K562 (cell line): Measurements from ENCODE around the gene FMNL1. TPM values are rescaled to one million over a fixed set of nuclear protein-coding genes. Genes with fewer than 3 reads are reported as not detected.
A peak's percentile ranks its signal among the peaks of the same experiment; 100 is the strongest.

ENCODE experiments used
- ATAC-seq: fragments of 200-7000 bp; cut with Tn5 transposase; 3 replicates; pipeline ENCODE4 v1.9.1; 2020; ENCODE audit warnings: moderate library complexity
- BruUV-seq: library from RNA; stranded (reverse); fragments of 400-500 nt; replicated peaks from 2 replicates; lab custom pipeline; 2021; lab: Mats Ljungman, UMichigan
- CTCF ChIA-PET: fragments of 300-600 bp; formaldehyde crosslinking; extraction: SDS; loops from one replicate; lab custom pipeline; 2021; ENCODE audit warnings: low intra/inter-chr PET ratio; lab: Yijun Ruan, JAX
- POLR2A ChIA-PET: fragments of 300-600, 350-650 bp; sonication (Branson Sonifier 250); formaldehyde crosslinking; extraction: SDS; loops from one replicate; lab custom pipeline; 2021; ENCODE audit warnings: antibody characterized with exemption, inconsistent platforms; lab: Yijun Ruan, JAX
- DNase-seq, 4 experiments: peaks; one replicate each; pipeline versions ENCODE4 v3.0.0 to v3.0.0-alpha.2; 2011 to 2018; ENCODE audit warnings: low spot score in 3 of 4, mixed read lengths in 3 of 4; ENCODE audit errors: extremely low read depth in 1 of 4
- FAIRE-seq: peaks from 2 replicates; lab custom pipeline; 2011; peaks lifted over from hg19 to GRCh38; lab: Jason Lieb, UNC
- H2AFZ ChIP-seq: 2 replicates; pipeline ENCODE4 v1.6.0; 2011; ENCODE audit warnings: low read depth, low read length, control low read depth, inconsistent platforms
- H3K27ac ChIP-seq: fragments of 200-600 bp; 3 replicates; pipeline ENCODE4 v1.8.0; 2011; ENCODE audit warnings: low read depth, mild to moderate bottlenecking, control low read depth, inconsistent platforms, low read length, moderate library complexity, mixed read lengths; ENCODE audit errors: extremely low read depth
- H3K27me3 ChIP-seq, 2 experiments: fragments of 300-600 bp in 1 of 2; 2 replicates in 1 of 2; 3 replicates in 1 of 2; pipeline versions ENCODE4 v1.6.0 to v1.8.0; 2011; ENCODE audit warnings: inconsistent platforms in 2 of 2, low read length in 2 of 2, mild to moderate bottlenecking in 1 of 2, mixed read lengths in 1 of 2, moderate library complexity in 1 of 2; ENCODE audit not compliant: control insufficient read depth in 2 of 2, insufficient read depth in 2 of 2
- H3K36me3 ChIP-seq: fragments of 300-600 bp; 3 replicates; pipeline ENCODE4 v1.8.0; 2011; ENCODE audit warnings: mild to moderate bottlenecking, low read length, inconsistent platforms; ENCODE audit not compliant: control insufficient read depth, insufficient read depth
- H3K4me1 ChIP-seq, 2 experiments: fragments of 200-600 bp in 1 of 2; replicated peaks in 1 of 2; 2 replicates in 1 of 2; 3 replicates in 1 of 2; pipeline versions ENCODE4 v1.5.1 to v1.8.0; 2011; ENCODE audit warnings: inconsistent platforms in 2 of 2, low read length in 2 of 2, mild to moderate bottlenecking in 1 of 2, mixed read lengths in 1 of 2, moderate library complexity in 1 of 2; ENCODE audit not compliant: control insufficient read depth in 2 of 2, insufficient read depth in 2 of 2
- H3K4me2 ChIP-seq: 2 replicates; pipeline ENCODE4 v1.6.1; 2011; ENCODE audit warnings: low read length, control low read depth, inconsistent platforms, mixed read lengths; ENCODE audit not compliant: insufficient read depth
- H3K4me3 ChIP-seq: fragments of 200-600 bp; sonication (generic), shearing (Covaris generic); 2 replicates; pipeline ENCODE4 v1.5.1; 2016; ENCODE audit warnings: control low read depth, inconsistent platforms
- H3K79me2 ChIP-seq: fragments of 200-600 bp; 3 replicates; pipeline ENCODE4 v1.8.0; 2011; ENCODE audit warnings: low read length, inconsistent platforms; ENCODE audit not compliant: control insufficient read depth, insufficient read depth
- H3K9ac ChIP-seq, 2 experiments: 2 replicates each; pipeline versions ENCODE4 v1.6.0 to v1.6.1; 2011; ENCODE audit warnings: low read depth in 2 of 2, low read length in 2 of 2, control low read depth in 1 of 2, inconsistent platforms in 1 of 2, mild to moderate bottlenecking in 1 of 2, mixed read lengths in 1 of 2; ENCODE audit not compliant: insufficient read depth in 1 of 2
- H3K9me1 ChIP-seq: one replicate; pipeline ENCODE4 v1.6.0; 2011; ENCODE audit warnings: inconsistent platforms, mild to moderate bottlenecking, low read length, moderate library complexity; ENCODE audit not compliant: control insufficient read depth, insufficient read depth
- H3K9me3 ChIP-seq: replicated peaks from 2 replicates; pipeline ENCODE4 v1.5.1; 2011; ENCODE audit warnings: low read depth, low read length, inconsistent platforms; ENCODE audit not compliant: control insufficient read depth, insufficient read depth
- H4K20me1 ChIP-seq: replicated peaks from 2 replicates; pipeline ENCODE4 v1.6.1; 2011; ENCODE audit warnings: low read length, inconsistent platforms, mixed read lengths; ENCODE audit not compliant: control insufficient read depth, insufficient read depth
- ARID2 ChIP-seq: fragments of 450-650 bp; IDR thresholded peaks from 2 replicates; pipeline ENCODE4 v1.6.1; 2017; ENCODE audit warnings: antibody characterized with exemption, mild to moderate bottlenecking
- BRCA1 ChIP-seq, 2 experiments: fragments of 450-650 bp in 1 of 2; sonication (generic) in 1 of 2; formaldehyde crosslinking in 1 of 2; IDR thresholded peaks; 2 replicates each; pipeline versions ENCODE4 v1.5.0 to v1.6.1; 2017 to 2020; ENCODE audit warnings: mild to moderate bottlenecking in 1 of 2, missing genetic modification reagents in 1 of 2
- CSDE1 ChIP-seq, 2 experiments: fragments of 450-650 bp; IDR thresholded peaks; 2 replicates each; pipeline ENCODE4 v1.6.1; 2016; ENCODE audit warnings: mild to moderate bottlenecking in 1 of 2
- ELF4 ChIP-seq: fragments of 450-650 bp; formaldehyde crosslinking; IDR thresholded peaks from 2 replicates; pipeline ENCODE4 v1.4.0; 2022; ENCODE audit warnings: missing genetic modification characterization
- KDM5B ChIP-seq: fragments of 200-600 bp; sonication (generic); IDR thresholded peaks from 2 replicates; pipeline ENCODE4 v1.6.1; 2012; ENCODE audit warnings: low read depth, mild to moderate bottlenecking, moderate library complexity, low read length, control low read depth, inconsistent platforms; ENCODE audit not compliant: insufficient replicate concordance
- MTA3 ChIP-seq: fragments of 450-650 bp; formaldehyde crosslinking; IDR thresholded peaks from 2 replicates; pipeline ENCODE4 v1.6.1; 2017; ENCODE audit warnings: mild to moderate bottlenecking, borderline replicate concordance
- NCOA1 ChIP-seq: fragments of 450-650 bp; IDR thresholded peaks from 2 replicates; pipeline ENCODE4 v1.6.1; 2016; ENCODE audit warnings: low read depth
- NEUROD1 ChIP-seq: fragments of 150-350 bp; IDR thresholded peaks from 2 replicates; pipeline ENCODE4 v1.6.1; 2014; ENCODE audit warnings: borderline replicate concordance, low read length, low read depth; ENCODE audit not compliant: partially characterized antibody
- NFYB ChIP-seq: IDR thresholded peaks from 2 replicates; pipeline ENCODE4 v1.6.1; 2011; ENCODE audit warnings: mild to moderate bottlenecking, moderate library complexity; ENCODE audit not compliant: insufficient read length; ENCODE audit errors: extremely low read depth
- NRF1 ChIP-seq, 2 experiments: fragments of 450-650 bp; IDR thresholded peaks in 1 of 2; conservative IDR thresholded peaks in 1 of 2; 2 replicates each; pipeline ENCODE4 v1.6.1; 2014; ENCODE audit warnings: mild to moderate bottlenecking in 2 of 2
- SUPT5H ChIP-seq: fragments of 450-650 bp; IDR thresholded peaks from 2 replicates; pipeline ENCODE4 v1.6.1; 2016
- XRCC3 ChIP-seq: fragments of 450-650 bp; IDR thresholded peaks from 2 replicates; pipeline ENCODE4 v1.6.1; 2017; ENCODE audit warnings: mild to moderate bottlenecking, moderate library complexity
- ZNF668 ChIP-seq: fragments of 250-450 bp; sonication (Bioruptor Pico); IDR thresholded peaks from 2 replicates; pipeline ENCODE4 v1.8.0; 2022; ENCODE audit warnings: mild to moderate bottlenecking, inconsistent platforms
- WGBS: fragments of 100-300 bp; shearing (Covaris generic); methylation state at CpG from one replicate; pipeline ENCODE4 v1.1.6; 2016; ENCODE audit warnings: low coverage, mixed read lengths; ENCODE audit not compliant: insufficient coverage; ENCODE audit errors: missing lambda C conversion rate; 5-methylcytosine and 5-hydroxymethylcytosine counted together
- in situ Hi-C: fragments of 300-500 bp; cut with MboI; formaldehyde crosslinking; loops from 4 replicates; pipeline ENCODE4 v1.15.0; 2018; ENCODE audit warnings: inconsistent platforms, mixed read lengths
- intact Hi-C: fragments of 100-400 bp; cut with micrococcal nuclease; formaldehyde crosslinking; loops from 2 replicates; pipeline ENCODE4 v1.14.2; 2022
- polyA plus RNA-seq, 8 experiments: library from polyadenylated mRNA; depleted of rRNA in 4 of 8; stranded (reverse) in 5 of 8; unstranded in 3 of 8; fragments of >200 nt; fragmentation: Nextera tagmentation in 2 of 8; fragmentation: Illumina TruSeq in 1 of 8; extraction: Ambion mirVana in 2 of 8; extraction: Trizol in 1 of 8; gene quantifications; 2 replicates each; pipeline versions ENCODE4 v1.2.1 to v1.2.3, GENCODE V29; 2011 to 2014; ENCODE audit warnings: inconsistent platforms in 1 of 8, missing spikeins in 1 of 8
- total RNA-seq, 7 experiments: library from RNA; depleted of rRNA in 6 of 7; stranded (reverse); fragments of >200 nt in 6 of 7; fragmentation: Illumina TruSeq in 2 of 7; extraction: Trizol in 2 of 7; gene quantifications; 2 replicates each; pipeline versions ENCODE4 v1.2.1 to v1.2.3, GENCODE V29; 2011 to 2021; ENCODE audit warnings: low replicate concordance in 1 of 7

FMNL1 gene
- total and polyA plus RNA-seq, 9 of the 15 experiments (the other 6 are each of a cell fraction or from before 2014, with no cell fraction given): 0.70 to 36.6 (median 7.7) TPM

DNA sequence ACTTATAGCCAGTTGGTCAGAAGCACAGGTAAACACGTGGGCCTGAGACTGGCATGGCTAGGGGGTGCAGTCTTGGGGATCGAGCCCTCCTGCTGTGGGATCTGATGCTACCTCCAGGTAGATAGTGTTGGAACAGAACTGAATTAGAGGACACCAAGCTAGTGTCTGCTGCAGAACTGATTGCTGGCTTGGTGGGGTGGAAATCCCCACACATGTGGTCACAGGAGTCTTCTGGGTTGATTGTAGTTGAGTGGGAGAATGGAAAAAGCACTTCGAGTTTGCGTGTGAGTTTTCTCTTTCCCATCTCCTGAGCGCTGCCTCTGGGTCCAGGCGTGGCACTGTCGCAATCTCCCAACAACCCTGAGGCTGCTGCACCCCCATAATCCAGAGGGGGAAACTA, 48.2 kb downstream of the FMNL1 start:
- no peak for ATAC-seq
- CTCF ChIA-PET: interaction anchor here (0.9 to 2.7 kb wide), 2 partner anchors 51 to 135 kb away, joined by 3 to 20 read pairs; no protein-coding TSS in a partner anchor
- Histone ChIP-seq H3K9me1 (no peaks in the 10 kb centered on the region), H3K4me3 (no peak overlapping the region), H3K9ac (no peak overlapping the region), H3K27ac (no peak overlapping the region), H3K79me2 (no peaks in the 10 kb centered on the region), H3K36me3 (peaks cover 78% of the 10 kb centered on the region), H3K4me1 (peaks cover 0 to 7% of the 10 kb centered on the region in 2 experiments; a peak in 1 of 5 replicates), H3K4me2 (no peak overlapping the region), H3K9me3 (no peaks in the 10 kb centered on the region), H2AFZ (no peak overlapping the region), H3K27me3 (no peaks in the 10 kb centered on the region), H4K20me1 (0 out of 2 replicates have a peak, but pooled peaks cover 3% of the 10 kb centered on the region)
- FAIRE-seq: no peak
- no peak for DNase-seq
- in situ Hi-C loops (no loop called here), intact Hi-C loops (no loop called here)
- POLR2A ChIA-PET: interaction anchor here (0.9 kb wide), 1 partner anchor 454 kb away, joined by 3 read pairs; no protein-coding TSS in a partner anchor
- no TSS peak for BruUV-seq
- WGBS: 89% methylated on average over 7 of the region's 7 CpGs
- TF ChIP-seq SUPT5H: no peak
- TF ChIP-seq BRCA1 (IDR thresholded peaks at IDR 0.05): no peak
- 0 out of 2 replicates have a peak, but pooled peaks have one; percentile 14 for TF ChIP-seq BRCA1 (CRISPR knock-in tag; IDR thresholded peaks at IDR 0.05)

GRCh38 chr17:45270828-45271418, 49.2 kb downstream of the FMNL1 start:
- peaks cover 72% of the 10 kb centered on the region for H3K36me3 ChIP-seq
- ChIA-PET CTCF (interaction anchor here (0.6 to 2.7 kb wide), 5 partner anchors 52 to 136 kb away, joined by 3 to 20 read pairs (median 4); partner anchors contain the start of gene ACBD4), POLR2A (interaction anchor here (0.6 to 1.2 kb wide), 3 partner anchors 118 to 203 kb away, joined by 3 to 4 read pairs (median 3); partner anchors contain the start of gene HEXIM1)
- BruUV-seq: no TSS peak
- no peak overlapping the region for H2AFZ ChIP-seq
- H3K4me2 ChIP-seq: no peak overlapping the region
- WGBS: 52% methylated on average over 13 of the region's 13 CpGs
- H3K27ac ChIP-seq: no peak overlapping the region
- intact Hi-C loops (no loop called here), in situ Hi-C loops (no loop called here)
- FAIRE-seq: no peak
- no peaks in the 10 kb centered on the region for H3K27me3 ChIP-seq
- H3K79me2 ChIP-seq: no peaks in the 10 kb centered on the region
- DNase-seq: peak; percentile 65 to 79 (median 75)
- H3K4me3 ChIP-seq: no peak overlapping the region
- no peaks in the 10 kb centered on the region for H3K9me3 ChIP-seq
- H4K20me1 ChIP-seq: 0 out of 2 replicates have a peak, but pooled peaks cover 3% of the 10 kb centered on the region
- H3K9ac ChIP-seq: peak overlapping the region in 1 of 2 experiments; percentile 64; a peak in 1 of 4 replicates
- peak; percentile 99 for ATAC-seq
- no peaks in the 10 kb centered on the region for H3K9me1 ChIP-seq
- H3K4me1 ChIP-seq: peaks cover 0 to 7% of the 10 kb centered on the region in 2 experiments; a peak in 1 of 5 replicates
- no peak for TF ChIP-seq NCOA1
- no peak for TF ChIP-seq XRCC3
- TF ChIP-seq ARID2: peak; percentile 53; the same call in 1 of the 2 replicates
- no peak for TF ChIP-seq MTA3
- TF ChIP-seq ELF4: no peak
- TF ChIP-seq CSDE1 (IDR thresholded peaks at IDR 0.05): no peak
- no peak for TF ChIP-seq KDM5B
- no peak for TF ChIP-seq ZNF668 (CRISPR knock-in tag)
- peak; percentile 20 to 39; a peak in 1 of 4 replicates for TF ChIP-seq NRF1 (conservative IDR thresholded peaks at IDR 0.05 in 1 of 2, IDR thresholded peaks at IDR 0.05 in 1 of 2)
- TF ChIP-seq NFYB: no peak
- TF ChIP-seq NEUROD1: no peak
